ENCODE data around the gene FOSL2.
A peak's percentile ranks its signal among the peaks of the same experiment; 100 is the strongest.

The FOSL2 gene

DNA sequence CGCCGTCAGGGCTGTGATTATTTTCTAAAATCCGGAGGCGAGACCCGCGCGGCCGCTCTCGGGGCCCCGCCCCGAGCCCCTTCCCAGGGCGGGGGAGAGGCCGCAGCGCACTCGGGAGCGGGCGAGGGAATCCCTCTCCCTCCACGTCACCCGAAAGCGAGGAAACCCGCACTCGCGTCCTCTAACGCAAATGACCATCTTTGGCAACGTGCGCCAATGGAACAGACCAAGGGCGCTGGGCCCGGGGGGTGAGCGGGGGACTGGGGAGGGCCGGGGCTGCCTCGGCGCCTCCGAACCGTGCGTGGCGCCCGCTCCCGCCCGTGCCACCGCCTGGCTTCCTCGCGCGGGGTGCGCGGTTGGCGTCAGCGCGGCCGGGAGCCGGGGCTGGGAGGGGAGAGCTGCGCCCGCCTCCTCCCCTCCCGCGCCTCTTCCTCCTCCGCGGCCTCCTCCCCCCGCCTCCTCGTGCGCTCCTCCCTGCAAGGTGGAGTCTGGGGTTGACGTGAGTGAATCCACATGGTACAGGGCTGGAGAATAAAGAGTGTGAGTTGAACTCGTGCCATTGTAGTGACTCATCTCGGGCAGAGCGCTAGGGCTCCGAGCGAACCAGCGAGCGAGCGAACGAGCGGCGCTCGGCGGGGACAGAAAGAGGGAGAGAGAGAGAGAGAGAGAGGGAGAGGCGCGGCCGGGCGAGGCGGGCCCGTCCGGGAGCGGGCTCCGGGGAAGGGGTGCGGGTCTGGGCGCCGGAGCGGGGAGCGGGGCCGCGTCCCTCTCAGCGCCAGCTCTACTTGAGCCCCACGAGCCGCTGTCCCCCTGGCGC, at the start of gene FOSL2:
Gene FOSL2 (plus strand): TSS at position 562 of the 817 bp plus-strand sequence. CDS start 863 bp downstream, outside the sequence.
- Histone ChIP-seq H3K27me3 (ENCODE audit: control insufficient read depth, insufficient read depth, low read length) (no peaks in the 10 kb centered on the region), H3K9ac (ENCODE audit: low read length) (peak within 1 kb of the TSS; percentile 98), H3K36me3 (ENCODE audit: control insufficient read depth, insufficient read depth, low read length) (peaks cover 10% of the 10 kb centered on the region), H3K4me1 (ENCODE audit: control insufficient read depth, insufficient read depth, low read length) (peaks cover 24% of the 10 kb centered on the region), H3K9me3 (ENCODE audit: control insufficient read depth, low read length) (no peaks in the 10 kb centered on the region), H3K4me3 (ENCODE audit: low read length) (peak within 1 kb of the TSS; percentile 87)

DNA sequence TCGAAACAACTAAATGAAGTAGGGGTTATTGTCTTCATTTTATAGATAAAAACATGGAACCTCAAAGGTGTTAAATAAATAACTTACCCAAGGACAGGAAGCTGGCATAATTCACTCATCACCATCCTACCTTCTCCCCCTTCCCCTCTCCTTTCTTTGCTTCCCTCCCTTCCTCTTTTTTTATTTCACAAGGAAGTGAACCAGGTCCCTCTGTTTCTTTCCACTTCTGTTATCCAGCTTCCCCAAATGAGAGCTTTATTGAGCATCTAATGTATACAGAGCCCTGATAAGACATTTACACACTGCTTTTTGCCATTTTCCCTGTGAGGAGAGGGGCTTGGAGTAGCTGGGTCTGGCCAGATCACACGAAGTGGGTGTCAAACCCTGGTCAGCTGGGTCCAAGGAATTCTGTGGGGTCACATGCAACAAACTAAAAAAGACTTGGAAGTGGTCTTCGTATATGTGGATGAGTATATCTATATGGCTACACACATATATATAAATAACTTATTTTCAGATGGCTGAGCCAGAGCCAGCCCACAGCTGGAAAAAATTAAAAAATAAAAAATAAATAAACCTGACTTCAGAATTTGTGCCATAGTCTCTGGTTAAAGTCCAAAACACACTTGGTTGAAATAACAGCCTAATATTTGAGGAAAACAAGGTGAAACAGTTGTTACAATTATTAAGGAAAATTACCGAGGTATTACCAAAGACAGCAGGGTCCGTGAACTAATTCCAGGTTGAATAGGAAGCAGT, 49.3 kb upstream of the FOSL2 start:
- Histone ChIP-seq H3K4me3 (ENCODE audit: low read length) (no peak overlapping the region), H3K36me3 (ENCODE audit: control insufficient read depth, insufficient read depth, low read length) (no peaks in the 10 kb centered on the region), H3K9ac (ENCODE audit: low read length) (no peak overlapping the region), H3K9me3 (ENCODE audit: control insufficient read depth, low read length) (no peaks in the 10 kb centered on the region), H3K27me3 (ENCODE audit: control insufficient read depth, insufficient read depth, low read length) (no peaks in the 10 kb centered on the region), H3K4me1 (ENCODE audit: control insufficient read depth, insufficient read depth, low read length) (peaks cover 35% of the 10 kb centered on the region)

DNA sequence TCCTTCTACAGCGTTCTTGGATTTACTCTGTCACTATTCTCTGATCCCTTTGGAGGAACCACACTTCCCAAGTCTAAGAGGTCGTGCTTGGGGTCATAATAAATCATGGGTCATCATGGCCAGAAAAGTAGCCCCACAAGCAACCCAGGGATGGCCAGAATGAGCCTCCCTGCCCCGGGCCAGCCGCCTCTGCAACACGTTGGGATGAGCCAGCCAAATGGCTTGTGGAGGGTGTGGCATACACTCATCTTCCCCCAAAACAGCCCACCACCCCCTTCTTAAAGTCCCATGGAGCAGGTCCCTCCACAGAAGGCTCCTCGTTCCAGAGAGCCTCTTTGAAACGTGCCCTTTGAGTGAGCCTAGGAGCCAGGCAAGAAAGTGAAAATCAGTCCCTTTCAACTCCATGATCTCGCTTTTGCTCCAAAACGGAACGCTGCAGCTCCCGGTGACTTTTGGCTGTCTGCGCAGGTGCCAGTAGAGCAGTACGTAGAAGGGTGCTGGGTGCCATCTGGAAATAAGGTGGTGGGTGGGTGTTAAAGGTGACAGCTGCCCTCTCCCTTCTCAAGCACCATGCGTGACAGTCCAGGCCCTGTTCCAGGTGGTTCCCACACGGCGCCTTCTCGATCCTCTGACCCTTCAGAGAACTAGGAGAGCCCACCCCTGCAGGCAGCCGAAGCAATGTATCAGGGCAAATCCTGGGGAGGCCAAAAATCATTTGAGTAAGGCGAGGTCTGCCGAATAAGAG, 48.5 kb upstream of the FOSL2 start:
- H3K9me3 ChIP-seq (ENCODE audit: control insufficient read depth, low read length), result no peaks in the 10 kb centered on the region
- peaks cover 28% of the 10 kb centered on the region for H3K4me1 ChIP-seq (ENCODE audit: control insufficient read depth, insufficient read depth, low read length)
- H3K4me3 ChIP-seq (ENCODE audit: low read length), result no peak overlapping the region
- no peaks in the 10 kb centered on the region for H3K36me3 ChIP-seq (ENCODE audit: control insufficient read depth, insufficient read depth, low read length)
- H3K9ac ChIP-seq (ENCODE audit: low read length), result no peak overlapping the region
- no peaks in the 10 kb centered on the region for H3K27me3 ChIP-seq (ENCODE audit: control insufficient read depth, insufficient read depth, low read length)

DNA sequence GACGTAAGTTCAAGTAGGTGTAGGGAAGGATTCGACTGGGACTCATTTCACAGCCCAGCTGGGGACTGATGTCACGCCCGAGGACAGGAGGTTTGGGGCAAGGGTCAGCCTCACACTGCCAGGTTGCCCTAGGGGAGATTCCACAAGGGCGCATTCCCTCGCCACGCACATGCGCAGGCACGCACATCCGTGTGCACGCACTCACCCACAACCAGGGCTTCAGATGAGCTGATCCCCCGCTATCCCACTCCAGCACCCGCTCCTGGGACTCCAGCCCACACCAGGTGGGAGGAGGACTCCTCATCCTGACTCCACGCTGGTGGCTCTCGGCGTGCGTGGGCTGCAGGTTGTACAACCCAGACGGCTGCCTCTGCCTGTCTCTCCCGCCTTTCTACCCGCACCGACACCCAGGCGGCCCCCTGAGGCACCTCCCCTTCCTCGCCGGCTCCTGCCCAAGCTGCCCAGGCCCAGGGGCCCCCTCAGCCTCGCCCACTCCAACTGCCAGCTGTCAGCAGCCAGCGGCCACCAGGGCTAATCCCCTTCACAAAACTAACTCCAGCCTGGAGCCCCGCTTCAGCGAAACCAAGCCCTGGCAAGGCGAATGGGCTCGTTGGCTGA, 47.8 kb upstream of the FOSL2 start:
- Histone ChIP-seq H3K9ac (ENCODE audit: low read length) (no peak overlapping the region), H3K36me3 (ENCODE audit: control insufficient read depth, insufficient read depth, low read length) (no peaks in the 10 kb centered on the region), H3K9me3 (ENCODE audit: control insufficient read depth, low read length) (no peaks in the 10 kb centered on the region), H3K4me3 (ENCODE audit: low read length) (no peak overlapping the region), H3K4me1 (ENCODE audit: control insufficient read depth, insufficient read depth, low read length) (peaks cover 28% of the 10 kb centered on the region), H3K27me3 (ENCODE audit: control insufficient read depth, insufficient read depth, low read length) (no peaks in the 10 kb centered on the region)

DNA sequence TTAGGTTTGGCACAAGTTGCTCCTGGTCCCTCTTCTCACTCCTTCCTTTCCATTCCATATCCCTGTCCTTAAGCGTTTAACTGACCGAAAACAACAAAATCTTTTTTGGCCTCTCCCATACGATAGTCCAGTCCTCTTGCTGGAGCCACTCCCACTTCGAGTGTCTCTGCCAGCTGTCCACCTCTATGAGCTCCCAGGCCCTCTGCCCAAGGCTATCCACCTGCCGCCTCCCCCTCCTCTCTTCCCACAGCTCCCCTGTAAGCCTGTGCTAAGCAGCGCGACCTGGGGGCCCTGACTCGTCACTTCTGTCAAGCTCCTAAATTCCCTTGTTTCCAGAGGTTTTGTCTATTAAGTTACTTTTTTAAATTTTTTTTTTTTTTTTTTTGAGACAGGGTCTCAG, 47.0 kb upstream of the FOSL2 start:
- H3K9ac ChIP-seq (ENCODE audit: low read length), result no peak overlapping the region
- peaks cover 26% of the 10 kb centered on the region for H3K4me1 ChIP-seq (ENCODE audit: control insufficient read depth, insufficient read depth, low read length)
- H3K36me3 ChIP-seq (ENCODE audit: control insufficient read depth, insufficient read depth, low read length), result no peaks in the 10 kb centered on the region
- no peak overlapping the region for H3K4me3 ChIP-seq (ENCODE audit: low read length)
- H3K27me3 ChIP-seq (ENCODE audit: control insufficient read depth, insufficient read depth, low read length), result no peaks in the 10 kb centered on the region
- no peaks in the 10 kb centered on the region for H3K9me3 ChIP-seq (ENCODE audit: control insufficient read depth, low read length)

DNA sequence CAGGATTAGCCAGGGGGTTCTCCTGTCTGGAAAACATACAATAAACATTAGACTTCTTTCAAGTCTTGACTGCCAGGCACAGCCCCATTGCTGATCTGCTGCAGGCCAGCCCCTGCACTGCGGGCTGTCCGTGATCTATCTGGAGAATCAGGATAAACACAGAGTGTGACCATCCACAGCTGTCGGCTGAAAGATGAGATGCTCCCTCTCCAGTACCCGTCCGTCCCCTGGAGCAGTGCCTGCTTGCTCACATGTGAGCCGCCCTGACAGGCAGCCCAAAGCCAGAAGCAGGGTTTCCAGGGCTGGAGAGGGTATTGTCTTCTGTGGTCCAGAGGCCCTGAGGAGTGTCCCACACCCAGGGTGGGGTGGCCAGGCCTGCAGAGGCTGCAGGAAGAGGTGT, 46.1 kb upstream of the FOSL2 start:
- Histone ChIP-seq H3K36me3 (ENCODE audit: control insufficient read depth, insufficient read depth, low read length) (no peaks in the 10 kb centered on the region), H3K9me3 (ENCODE audit: control insufficient read depth, low read length) (no peaks in the 10 kb centered on the region), H3K27me3 (ENCODE audit: control insufficient read depth, insufficient read depth, low read length) (no peaks in the 10 kb centered on the region), H3K4me1 (ENCODE audit: control insufficient read depth, insufficient read depth, low read length) (peaks cover 16% of the 10 kb centered on the region), H3K4me3 (ENCODE audit: low read length) (no peak overlapping the region), H3K9ac (ENCODE audit: low read length) (no peak overlapping the region)

DNA sequence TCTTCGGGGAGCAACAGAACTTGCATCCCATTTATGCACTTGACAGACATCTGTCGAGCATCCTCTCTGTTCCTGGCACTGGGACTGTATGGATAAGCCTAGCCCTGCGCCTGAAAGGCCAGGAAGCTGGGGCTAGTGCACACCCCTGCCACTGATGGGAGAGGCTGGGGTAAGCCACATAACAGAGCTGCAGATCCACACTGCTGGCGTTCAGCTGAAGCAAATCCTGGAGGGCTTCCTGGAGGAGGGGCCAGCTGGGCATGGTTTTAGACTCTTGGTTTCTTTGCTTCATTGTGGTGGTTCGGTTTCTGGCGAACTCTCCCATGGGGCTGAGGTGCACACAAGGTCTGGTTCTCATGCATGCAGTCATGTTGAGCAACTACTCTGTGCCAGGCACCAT, 45.5 kb upstream of the FOSL2 start:
- no peaks in the 10 kb centered on the region for H3K9me3 ChIP-seq (ENCODE audit: control insufficient read depth, low read length)
- no peaks in the 10 kb centered on the region for H3K27me3 ChIP-seq (ENCODE audit: control insufficient read depth, insufficient read depth, low read length)
- H3K9ac ChIP-seq (ENCODE audit: low read length), result no peak overlapping the region
- no peak overlapping the region for H3K4me3 ChIP-seq (ENCODE audit: low read length)
- no peaks in the 10 kb centered on the region for H3K36me3 ChIP-seq (ENCODE audit: control insufficient read depth, insufficient read depth, low read length)
- H3K4me1 ChIP-seq (ENCODE audit: control insufficient read depth, insufficient read depth, low read length), result peaks cover 10% of the 10 kb centered on the region

DNA sequence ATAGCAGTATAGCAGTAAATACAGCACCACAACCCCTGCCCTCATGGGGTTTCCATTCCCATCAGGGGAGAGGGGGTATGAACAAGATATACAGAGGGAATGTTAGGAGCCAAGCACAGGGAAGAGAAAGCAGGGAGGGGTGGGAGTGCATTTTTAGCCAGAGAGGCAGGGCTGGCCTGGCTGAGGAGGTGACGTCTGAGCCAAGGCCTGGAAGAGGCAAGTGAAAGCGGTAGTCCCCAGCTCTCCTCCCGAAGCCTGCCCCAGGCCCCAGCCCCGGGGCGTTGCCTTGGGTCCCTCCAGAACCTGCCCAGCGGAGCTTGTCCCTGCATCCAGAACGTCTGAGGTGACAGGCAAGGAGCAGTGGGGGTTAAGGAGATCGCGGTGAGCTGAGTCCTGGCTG, 45.1 kb upstream of the FOSL2 start:
- H3K9me3 ChIP-seq (ENCODE audit: control insufficient read depth, low read length), result no peaks in the 10 kb centered on the region
- no peak overlapping the region for H3K9ac ChIP-seq (ENCODE audit: low read length)
- H3K36me3 ChIP-seq (ENCODE audit: control insufficient read depth, insufficient read depth, low read length), result no peaks in the 10 kb centered on the region
- H3K27me3 ChIP-seq (ENCODE audit: control insufficient read depth, insufficient read depth, low read length), result no peaks in the 10 kb centered on the region
- H3K4me1 ChIP-seq (ENCODE audit: control insufficient read depth, insufficient read depth, low read length), result peaks cover 6% of the 10 kb centered on the region
- no peak overlapping the region for H3K4me3 ChIP-seq (ENCODE audit: low read length)

DNA sequence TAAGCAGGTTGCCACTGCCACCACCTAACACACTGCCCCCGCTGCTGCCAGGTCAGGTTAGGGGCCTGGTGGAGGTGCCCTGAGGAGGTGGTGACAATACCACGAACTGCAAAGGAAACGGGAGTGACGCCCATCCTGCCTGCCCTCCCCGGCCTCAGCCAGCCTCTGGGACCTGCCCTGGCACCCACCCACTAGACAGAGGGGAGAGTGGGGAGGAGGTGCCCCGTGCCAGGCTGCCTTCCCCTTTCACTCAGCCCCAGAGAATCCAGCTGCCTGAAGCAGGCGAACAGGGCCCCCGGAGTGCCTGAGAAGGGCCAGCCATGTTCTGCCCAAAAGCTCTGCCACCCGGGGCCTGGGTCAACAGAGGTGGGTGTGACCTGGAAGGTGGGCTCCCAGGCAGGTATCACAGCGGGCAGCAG, 44.5 kb upstream of the FOSL2 start:
- Histone ChIP-seq H3K9ac (ENCODE audit: low read length) (no peak overlapping the region), H3K36me3 (ENCODE audit: control insufficient read depth, insufficient read depth, low read length) (no peaks in the 10 kb centered on the region), H3K27me3 (ENCODE audit: control insufficient read depth, insufficient read depth, low read length) (no peaks in the 10 kb centered on the region), H3K9me3 (ENCODE audit: control insufficient read depth, low read length) (no peaks in the 10 kb centered on the region), H3K4me1 (ENCODE audit: control insufficient read depth, insufficient read depth, low read length) (peaks cover 6% of the 10 kb centered on the region), H3K4me3 (ENCODE audit: low read length) (no peak overlapping the region)

DNA sequence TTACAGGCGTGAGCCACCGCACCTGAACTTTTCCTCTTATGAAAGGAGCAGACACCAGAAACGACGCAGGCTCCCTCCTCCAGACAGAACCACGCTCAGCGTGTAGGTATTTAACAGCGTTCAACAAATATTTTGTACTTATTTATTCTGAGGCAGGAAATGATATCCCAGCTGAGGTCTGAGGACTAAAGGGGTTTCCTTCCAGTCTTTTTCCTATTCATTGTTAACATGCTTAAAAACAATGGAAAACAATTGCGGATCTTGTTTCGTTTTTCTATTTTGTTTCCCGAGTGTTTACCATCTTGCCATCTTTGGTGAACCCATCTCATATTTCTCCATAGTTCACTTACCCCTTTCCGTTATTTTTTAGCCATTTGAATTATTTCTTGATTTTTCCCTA, 43.7 kb upstream of the FOSL2 start:
- Histone ChIP-seq H3K9ac (ENCODE audit: low read length) (no peak overlapping the region), H3K9me3 (ENCODE audit: control insufficient read depth, low read length) (no peaks in the 10 kb centered on the region)

DNA sequence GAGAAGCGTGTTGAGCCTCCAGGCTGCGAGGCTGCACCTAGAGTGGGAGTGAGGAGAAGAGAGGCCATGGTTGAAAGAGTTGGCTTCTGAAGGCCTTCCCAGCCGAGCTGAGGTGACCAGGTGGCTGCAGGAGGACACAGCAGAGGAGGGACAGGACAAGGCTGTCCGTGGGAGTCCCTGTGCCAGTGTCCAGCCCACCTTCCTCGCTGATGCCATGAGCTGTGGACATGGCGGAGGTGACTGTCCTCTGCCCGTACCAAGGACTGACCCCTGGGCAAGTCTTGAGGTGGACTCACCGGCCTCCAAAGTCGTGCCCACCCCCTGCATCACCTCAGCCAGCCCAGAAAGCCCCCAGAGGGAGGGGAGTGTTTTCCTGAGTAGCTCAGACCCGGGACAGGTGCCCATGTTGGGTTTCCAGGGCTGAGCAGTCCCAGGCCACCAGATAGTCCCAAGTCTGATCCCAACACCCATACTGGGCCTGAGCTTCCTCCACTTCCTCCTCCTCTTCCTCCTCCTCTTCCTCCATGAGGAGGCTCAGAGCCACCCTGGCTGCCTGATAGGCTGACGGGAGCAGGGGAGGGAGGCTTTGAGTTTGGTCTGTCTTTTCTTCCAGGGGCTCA, 43.0 kb upstream of the FOSL2 start:
- Histone ChIP-seq H3K27me3 (ENCODE audit: control insufficient read depth, insufficient read depth, low read length) (no peaks in the 10 kb centered on the region), H3K4me1 (ENCODE audit: control insufficient read depth, insufficient read depth, low read length) (peaks cover 6% of the 10 kb centered on the region), H3K9ac (ENCODE audit: low read length) (no peak overlapping the region), H3K9me3 (ENCODE audit: control insufficient read depth, low read length) (no peaks in the 10 kb centered on the region), H3K4me3 (ENCODE audit: low read length) (no peak overlapping the region), H3K36me3 (ENCODE audit: control insufficient read depth, insufficient read depth, low read length) (no peaks in the 10 kb centered on the region)

More for the DNA sequence above, 43.7 kb upstream of the FOSL2 start:
- Histone ChIP-seq H3K36me3 (ENCODE audit: control insufficient read depth, insufficient read depth, low read length) (no peaks in the 10 kb centered on the region), H3K4me3 (ENCODE audit: low read length) (no peak overlapping the region), H3K27me3 (ENCODE audit: control insufficient read depth, insufficient read depth, low read length) (no peaks in the 10 kb centered on the region), H3K4me1 (ENCODE audit: control insufficient read depth, insufficient read depth, low read length) (peaks cover 6% of the 10 kb centered on the region)
